HTERT RPE-1 (cell line): ENCODE data around the gene GFY.
"Not testable (repeated sequence)": the region's sequence is repeated elsewhere in the genome, so short reads cannot be mapped to it uniquely, and the experiment has no call there.

Source experiments
- in situ Hi-C: fragments of 300-500 bp; cut with MboI; formaldehyde crosslinking; loops from 4 replicates; pipeline ENCODE4 v1.14.3; 2020; ENCODE audit warnings: low sequenced_read_pairs

The GFY gene

GRCh38 chr19:49468199-49468598, 43.0 kb downstream of the GFY start:
- in situ Hi-C loops = no loop called here

- in situ Hi-C loops = no loop called here
Observed at GRCh38 chr19:49468746-49469447, 43.7 kb downstream of the GFY start.

GRCh38 chr19:49469828-49470614, 44.8 kb downstream of the GFY start:
- in situ Hi-C loops = no loop called here

GRCh38 chr19:49470615-49470978, 45.4 kb downstream of the GFY start:
- in situ Hi-C loops = no loop called here

- in situ Hi-C loops = no loop called here
Observed at GRCh38 chr19:49472936-49473335, 47.7 kb downstream of the GFY start.

GRCh38 chr19:49473501-49473867, 48.3 kb downstream of the GFY start:
- in situ Hi-C loops = not testable (repeated sequence)

- in situ Hi-C loops = no loop called here
Observed at GRCh38 chr19:49473868-49474541, 48.8 kb downstream of the GFY start, which contains the start of gene FLT3LG. Gene FLT3LG, plus strand, starts transcription at chr19:49474215. Its CDS starts 425 bp downstream, at chr19:49474640.

- in situ Hi-C loops = no loop called here
Observed at GRCh38 chr19:49474542-49474924, 49.3 kb downstream of the GFY start.

GRCh38 chr19:49475191-49475917, 50.2 kb downstream of the GFY start:
- in situ Hi-C loops = no loop called here

GRCh38 chr19:49475995-49476880, 51.0 kb downstream of the GFY start:
- in situ Hi-C loops = no loop called here
